Thoracic aorta (tissue), 2 donors: Measurements from ENCODE around the gene WDR53. TPM values are rescaled to one million over a fixed set of nuclear protein-coding genes. Genes with fewer than 3 reads are reported as not detected.
"Not testable (repeated sequence)": the region's sequence is repeated elsewhere in the genome, so short reads cannot be mapped to it uniquely, and the experiment has no call there.

ENCODE experiments used
- ATAC-seq: fragments of 150-250 bp; one replicate; pipeline ENCODE4 v1.8.0; 2017; ENCODE audit warnings: low read depth; ENCODE audit not compliant: insufficient number of reproducible peaks, low FRiP score
- DNase-seq: peaks from one replicate; pipeline ENCODE4 v3.0.0-alpha.2; 2020; ENCODE audit warnings: low spot score
- H3K27ac ChIP-seq, 2 donors: fragments of 200-600 bp; sonication (generic); 1 replicate in 1 of 2; 2 replicates in 1 of 2; pipeline ENCODE4 v1.5.1; 2016; ENCODE audit warnings: mild to moderate bottlenecking in 2 of 2, moderate library complexity in 2 of 2
- H3K27me3 ChIP-seq: fragments of 200-600 bp; sonication (generic); replicated peaks from 2 replicates; pipeline ENCODE4 v1.6.0; 2016; ENCODE audit warnings: mild to moderate bottlenecking; ENCODE audit not compliant: insufficient read depth
- H3K36me3 ChIP-seq: fragments of 200-600 bp; sonication (generic); one replicate; pipeline ENCODE4 v1.5.1; 2016
- H3K4me1 ChIP-seq, 2 donors: fragments of 200-600 bp; sonication (generic); 1 replicate in 1 of 2; 2 replicates in 1 of 2; pipeline versions ENCODE4 v1.5.1 to v1.6.0; 2016; ENCODE audit warnings: low read depth in 2 of 2, mild to moderate bottlenecking in 1 of 2; ENCODE audit not compliant: control insufficient read depth in 1 of 2
- H3K4me3 ChIP-seq: fragments of 200-600 bp; sonication (generic); 2 replicates; pipeline ENCODE4 v1.5.1; 2016; ENCODE audit warnings: mild to moderate bottlenecking
- H3K9me3 ChIP-seq: fragments of 200-600 bp; sonication (generic); 2 replicates; pipeline ENCODE4 v1.5.1; 2016
- total RNA-seq, 2 donors: library from RNA; depleted of rRNA; stranded (reverse); fragments of >200 nt; gene quantifications; one replicate each; pipeline versions ENCODE4 v1.1.0 to v1.2.3, GENCODE V29; 2016
- TF ChIP-seq, protein P1 (sequence below): fragments of 200-600 bp; sonication (generic); IDR thresholded peaks from one replicate; pipeline ENCODE4 v1.5.1; 2019; ENCODE audit warnings: antibody characterized with exemption

Gene WDR53
- total RNA-seq, 2 donors from 2014 or later: 5.6 to 6.7 TPM

DNA sequence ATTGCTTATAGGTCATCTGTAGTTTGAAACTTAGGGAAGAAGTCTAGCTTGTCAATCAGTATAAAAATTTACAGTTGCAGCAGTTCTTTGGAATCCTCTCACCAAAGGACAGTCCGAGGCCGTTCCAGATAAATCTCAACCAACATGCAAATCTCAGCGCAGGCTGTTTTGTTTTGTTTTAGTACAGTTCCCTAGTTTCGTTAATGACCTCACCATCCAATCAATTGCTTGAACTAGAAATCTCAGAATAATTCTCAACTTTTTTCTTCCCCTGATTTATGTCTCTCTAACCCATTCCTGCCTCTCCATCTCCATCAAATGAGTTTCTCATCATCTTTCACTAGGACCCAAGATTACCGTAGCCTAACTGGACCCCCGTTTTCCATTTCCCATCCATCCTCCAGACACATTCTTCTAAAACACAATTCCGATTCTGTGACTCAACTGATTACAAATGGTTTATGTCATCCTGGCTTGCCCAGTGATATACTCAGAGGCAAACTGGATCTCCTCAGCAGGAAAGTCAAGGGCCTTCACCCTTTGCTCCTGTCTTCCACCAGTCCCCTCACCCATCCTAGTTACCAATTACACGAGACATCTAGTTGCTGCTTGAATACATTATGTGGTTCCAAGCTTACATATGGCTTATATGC lies 54.5 kb downstream of the WDR53 start:
- ATAC-seq (no peak), DNase-seq (no peak)
- peaks cover under 1% of the 10 kb centered on the region for H3K9me3 ChIP-seq
- H3K27me3 ChIP-seq: no peaks in the 10 kb centered on the region
- H3K36me3 ChIP-seq: no peaks in the 10 kb centered on the region
- TF ChIP-seq, protein P1, sequence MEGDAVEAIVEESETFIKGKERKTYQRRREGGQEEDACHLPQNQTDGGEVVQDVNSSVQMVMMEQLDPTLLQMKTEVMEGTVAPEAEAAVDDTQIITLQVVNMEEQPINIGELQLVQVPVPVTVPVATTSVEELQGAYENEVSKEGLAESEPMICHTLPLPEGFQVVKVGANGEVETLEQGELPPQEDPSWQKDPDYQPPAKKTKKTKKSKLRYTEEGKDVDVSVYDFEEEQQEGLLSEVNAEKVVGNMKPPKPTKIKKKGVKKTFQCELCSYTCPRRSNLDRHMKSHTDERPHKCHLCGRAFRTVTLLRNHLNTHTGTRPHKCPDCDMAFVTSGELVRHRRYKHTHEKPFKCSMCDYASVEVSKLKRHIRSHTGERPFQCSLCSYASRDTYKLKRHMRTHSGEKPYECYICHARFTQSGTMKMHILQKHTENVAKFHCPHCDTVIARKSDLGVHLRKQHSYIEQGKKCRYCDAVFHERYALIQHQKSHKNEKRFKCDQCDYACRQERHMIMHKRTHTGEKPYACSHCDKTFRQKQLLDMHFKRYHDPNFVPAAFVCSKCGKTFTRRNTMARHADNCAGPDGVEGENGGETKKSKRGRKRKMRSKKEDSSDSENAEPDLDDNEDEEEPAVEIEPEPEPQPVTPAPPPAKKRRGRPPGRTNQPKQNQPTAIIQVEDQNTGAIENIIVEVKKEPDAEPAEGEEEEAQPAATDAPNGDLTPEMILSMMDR: no peak
- no peaks in the 10 kb centered on the region for H3K4me1 ChIP-seq
- no peak overlapping the region for H3K4me3 ChIP-seq
- no peak overlapping the region for H3K27ac ChIP-seq

- not testable (repeated sequence) for ATAC-seq
These were observed 56.5 kb downstream of the WDR53 start for GRCh38 chr3:196511646-196512425.

DNA sequence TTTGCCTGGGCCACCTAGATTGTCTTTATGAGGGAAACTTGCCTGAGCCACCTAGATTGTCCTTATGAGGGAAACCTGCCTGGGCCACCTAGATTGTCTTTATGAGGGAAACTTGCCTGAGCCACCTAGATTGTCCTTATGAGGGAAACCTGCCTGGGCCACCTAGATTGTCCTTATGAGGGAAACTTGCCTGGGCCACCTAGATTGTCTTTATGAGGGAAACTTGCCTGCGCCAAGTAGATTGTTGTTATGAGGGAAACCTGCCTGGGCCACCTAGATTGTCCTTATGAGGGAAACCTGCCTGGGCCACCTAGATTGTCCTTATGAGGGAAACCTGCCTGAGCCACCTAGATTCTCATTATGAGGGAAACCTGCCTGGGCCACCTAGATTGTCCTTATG lies 57.2 kb downstream of the WDR53 start:
- H3K4me3 ChIP-seq, DNase-seq, H3K27ac ChIP-seq, H3K36me3 ChIP-seq, H3K9me3 ChIP-seq, ATAC-seq, H3K27me3 ChIP-seq, H3K4me1 ChIP-seq: not testable (repeated sequence)

More at GRCh38 chr3:196511646-196512425, 56.5 kb downstream of the WDR53 start:
- H3K9me3 ChIP-seq, DNase-seq, H3K27ac ChIP-seq, H3K36me3 ChIP-seq, H3K4me3 ChIP-seq, H3K27me3 ChIP-seq, H3K4me1 ChIP-seq: not testable (repeated sequence)

DNA sequence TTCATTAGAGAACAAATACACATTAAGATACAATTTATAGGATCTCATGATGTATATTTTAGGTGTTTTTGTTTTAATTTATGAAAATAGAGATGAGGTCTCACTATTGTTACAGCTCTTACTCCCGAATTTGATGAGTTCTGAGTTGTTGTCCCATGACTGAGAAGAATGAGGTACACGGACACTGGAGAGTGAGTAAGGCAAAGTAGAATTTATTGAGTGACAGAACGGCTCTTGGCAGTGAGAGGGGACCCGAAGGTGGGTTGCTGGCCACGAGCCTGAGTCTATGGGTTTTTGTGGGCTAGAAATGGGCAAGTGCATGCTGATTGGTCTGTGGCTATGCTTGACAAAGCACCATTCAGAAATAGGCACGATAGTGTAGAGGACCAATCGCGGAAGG lies 61.7 kb downstream of the WDR53 start:
- ATAC-seq: no peak
- TF ChIP-seq, protein P1: no peak

GRCh38 chr3:196504556-196504955 lies 63.8 kb downstream of the WDR53 start:
- H3K4me1 ChIP-seq: peaks cover 6 to 14% of the 10 kb centered on the region in 2 donors
- TF ChIP-seq, protein P1: no peak
- H3K36me3 ChIP-seq: no peaks in the 10 kb centered on the region
- peak overlapping the region in 1 of 2 donors; percentile 100 for H3K27ac ChIP-seq
- no peaks in the 10 kb centered on the region for H3K27me3 ChIP-seq
- no peak for ATAC-seq
- DNase-seq: no peak
- no peaks in the 10 kb centered on the region for H3K9me3 ChIP-seq
- H3K4me3 ChIP-seq: no peak overlapping the region

More for the DNA sequence above, 61.7 kb downstream of the WDR53 start:
- Histone ChIP-seq H3K27me3 (no peaks in the 10 kb centered on the region), H3K4me3 (no peak overlapping the region), H3K27ac (no peak overlapping the region), H3K4me1 (peaks cover 0 to 5% of the 10 kb centered on the region in 2 donors), H3K9me3 (no peaks in the 10 kb centered on the region), H3K36me3 (no peaks in the 10 kb centered on the region)
- no peak for DNase-seq

Other genes with a start within 250 kb of the WDR53 start
- gene TM4SF19, start 230.2 kb downstream of the WDR53 start, total RNA-seq: not detected
- gene UBXN7, start 136.1 kb downstream of the WDR53 start, total RNA-seq: 10 to 100 TPM; 21.1 to 22.2 TPM
- 10 to 100 TPM; 24.0 to 30.8 TPM for gene RNF168, start 64.8 kb downstream of the WDR53 start, total RNA-seq
- gene SMCO1, start 53.2 kb downstream of the WDR53 start, total RNA-seq: not detected
- gene FBXO45, start 106 bp upstream of the WDR53 start, total RNA-seq: 1 to 10 TPM; 2.0 to 9.7 TPM
- gene NRROS, start 71.1 kb upstream of the WDR53 start, total RNA-seq: 10 to 100 TPM in 1 of 2 donors, 1 to 10 TPM in 1; 4.7 to 17.9 TPM
- 1 to 10 TPM in 1 of 2 donors, under 1 TPM in 1; 0.42 to 7.3 TPM for gene CEP19, start 143.7 kb upstream of the WDR53 start, total RNA-seq
- gene PIGX, start 143.8 kb upstream of the WDR53 start, total RNA-seq: 10 to 100 TPM; 19.3 to 23.4 TPM
- 10 to 100 TPM; 41.7 to 47.0 TPM for gene PAK2, start 171.3 kb upstream of the WDR53 start, total RNA-seq